ENCODE data around the gene XRRA1. TPM values are rescaled to one million over a fixed set of nuclear protein-coding genes. Genes with fewer than 3 reads are reported as not detected.
A peak's percentile ranks its signal among the peaks of the same experiment; 100 is the strongest.

The XRRA1 gene
- total RNA-seq, 2 donors from 2014 or later: 7.2 to 9.0 TPM

GRCh38 chr11:74988541-74989259 is 39.8 kb upstream of the XRRA1 start, which contains the start of gene NEU3:
TSS of gene NEU3 (plus strand) at chr11:74988933. CDS start at chr11:74989061, 128 bp downstream.
- H3K4me1 ChIP-seq (ENCODE audit: control insufficient read depth, insufficient read depth, low read length): peaks cover 10% of the 10 kb centered on the region
- peak within 1 kb of the TSS; percentile 85 for H3K4me3 Mint-ChIP-seq
- peak within 1 kb of the TSS; percentile 90 for H3K27ac Mint-ChIP-seq
- H3K27me3 Mint-ChIP-seq (ENCODE audit: insufficient read depth): peaks cover 31% of the 10 kb centered on the region
- H3K36me3 ChIP-seq (ENCODE audit: control insufficient read depth, insufficient read depth, low read length): no peaks in the 10 kb centered on the region
- H3K27ac ChIP-seq (ENCODE audit: low read depth, low read length): no peak within 1 kb of the TSS
- no peaks in the 10 kb centered on the region for H3K36me3 Mint-ChIP-seq (ENCODE audit: low read depth)
- DNase-seq: peak; percentile 94
- H3K9ac ChIP-seq (ENCODE audit: extremely low read depth, low read length, poor library complexity, severe bottlenecking): peak within 1 kb of the TSS; percentile 55
- peaks cover 18% of the 10 kb centered on the region for H3K4me1 Mint-ChIP-seq
- no peaks in the 10 kb centered on the region for H3K9me3 ChIP-seq (ENCODE audit: control insufficient read depth, low read length)
- H3K4me3 ChIP-seq (ENCODE audit: low read length): peak within 1 kb of the TSS; percentile 86
- 1 to 3% methylated on average over 21 to 46 of the region's 46 CpGs for WGBS, 2 experiments (ENCODE audit: insufficient coverage in 1 of 2, insufficient read length in 1 of 2)
- no peak for TF ChIP-seq CTCF (conservative IDR thresholded peaks at IDR 0.05)
- peaks cover 41% of the 10 kb centered on the region for H3K27me3 ChIP-seq (ENCODE audit: control insufficient read depth, insufficient read depth, low read length, poor library complexity, severe bottlenecking)
- no peaks in the 10 kb centered on the region for H3K9me3 Mint-ChIP-seq

GRCh38 chr11:74984730-74985129 is 35.8 kb upstream of the XRRA1 start:
- TF ChIP-seq CTCF (conservative IDR thresholded peaks at IDR 0.05): no peak
- Mint-ChIP-seq H3K4me1 (peaks cover 4% of the 10 kb centered on the region), H3K9me3 (no peaks in the 10 kb centered on the region), H3K27me3 (ENCODE audit: insufficient read depth) (peaks cover 8% of the 10 kb centered on the region), H3K4me3 (no peak overlapping the region), H3K36me3 (ENCODE audit: low read depth) (peaks cover 6% of the 10 kb centered on the region), H3K27ac (no peak overlapping the region)
- Histone ChIP-seq H3K4me3 (ENCODE audit: low read length) (no peak overlapping the region), H3K27ac (ENCODE audit: low read depth, low read length) (no peak overlapping the region), H3K9ac (ENCODE audit: extremely low read depth, low read length, poor library complexity, severe bottlenecking) (no peak overlapping the region), H3K4me1 (ENCODE audit: control insufficient read depth, insufficient read depth, low read length) (no peaks in the 10 kb centered on the region), H3K9me3 (ENCODE audit: control insufficient read depth, low read length) (no peaks in the 10 kb centered on the region), H3K36me3 (ENCODE audit: control insufficient read depth, insufficient read depth, low read length) (peaks cover 12% of the 10 kb centered on the region), H3K27me3 (ENCODE audit: control insufficient read depth, insufficient read depth, low read length, poor library complexity, severe bottlenecking) (peaks cover 6% of the 10 kb centered on the region)
- no peak for DNase-seq
- 89% methylated on average over 2 of the region's 2 CpGs; no CpG with 5 or more reads in 1 of the 2 experiments for WGBS, 2 experiments (ENCODE audit: insufficient coverage in 1 of 2, insufficient read length in 1 of 2)

GRCh38 chr11:74984070-74984469 is 35.2 kb upstream of the XRRA1 start:
- Histone ChIP-seq H3K9ac (ENCODE audit: extremely low read depth, low read length, poor library complexity, severe bottlenecking) (no peak overlapping the region), H3K4me3 (ENCODE audit: low read length) (no peak overlapping the region), H3K9me3 (ENCODE audit: control insufficient read depth, low read length) (no peaks in the 10 kb centered on the region), H3K27me3 (ENCODE audit: control insufficient read depth, insufficient read depth, low read length, poor library complexity, severe bottlenecking) (no peaks in the 10 kb centered on the region), H3K27ac (ENCODE audit: low read depth, low read length) (no peak overlapping the region), H3K4me1 (ENCODE audit: control insufficient read depth, insufficient read depth, low read length) (no peaks in the 10 kb centered on the region), H3K36me3 (ENCODE audit: control insufficient read depth, insufficient read depth, low read length) (peaks cover 18% of the 10 kb centered on the region)
- Mint-ChIP-seq H3K4me1 (no peaks in the 10 kb centered on the region), H3K4me3 (no peak overlapping the region), H3K36me3 (ENCODE audit: low read depth) (peaks cover 7% of the 10 kb centered on the region), H3K27me3 (ENCODE audit: insufficient read depth) (peaks cover 2% of the 10 kb centered on the region), H3K9me3 (no peaks in the 10 kb centered on the region), H3K27ac (no peak overlapping the region)
- no peak for TF ChIP-seq CTCF (conservative IDR thresholded peaks at IDR 0.05)
- WGBS, 2 experiments (ENCODE audit: insufficient coverage in 1 of 2, insufficient read length in 1 of 2): 97% methylated on average over 3 of the region's 3 CpGs
- DNase-seq: no peak
